Thoracic aorta (tissue), 2 donors: ENCODE results near the gene PRSS3. TPM values are rescaled to one million over a fixed set of nuclear protein-coding genes. Genes with fewer than 3 reads are reported as not detected.
A peak's percentile ranks its signal among the peaks of the same experiment; 100 is the strongest.
"Not testable (repeated sequence)": the region's sequence is repeated elsewhere in the genome, so short reads cannot be mapped to it uniquely, and the experiment has no call there.

ENCODE experiments used
- ATAC-seq: fragments of 150-250 bp; one replicate; pipeline ENCODE4 v1.8.0; 2017; ENCODE audit warnings: low read depth; ENCODE audit not compliant: insufficient number of reproducible peaks, low FRiP score
- DNase-seq: peaks from one replicate; pipeline ENCODE4 v3.0.0-alpha.2; 2020; ENCODE audit warnings: low spot score
- H3K27ac ChIP-seq, 2 donors: fragments of 200-600 bp; sonication (generic); 1 replicate in 1 of 2; 2 replicates in 1 of 2; pipeline ENCODE4 v1.5.1; 2016; ENCODE audit warnings: mild to moderate bottlenecking in 2 of 2, moderate library complexity in 2 of 2
- H3K27me3 ChIP-seq: fragments of 200-600 bp; sonication (generic); replicated peaks from 2 replicates; pipeline ENCODE4 v1.6.0; 2016; ENCODE audit warnings: mild to moderate bottlenecking; ENCODE audit not compliant: insufficient read depth
- H3K36me3 ChIP-seq: fragments of 200-600 bp; sonication (generic); one replicate; pipeline ENCODE4 v1.5.1; 2016
- H3K4me1 ChIP-seq, 2 donors: fragments of 200-600 bp; sonication (generic); 1 replicate in 1 of 2; 2 replicates in 1 of 2; pipeline versions ENCODE4 v1.5.1 to v1.6.0; 2016; ENCODE audit warnings: low read depth in 2 of 2, mild to moderate bottlenecking in 1 of 2; ENCODE audit not compliant: control insufficient read depth in 1 of 2
- H3K4me3 ChIP-seq: fragments of 200-600 bp; sonication (generic); 2 replicates; pipeline ENCODE4 v1.5.1; 2016; ENCODE audit warnings: mild to moderate bottlenecking
- H3K9me3 ChIP-seq: fragments of 200-600 bp; sonication (generic); 2 replicates; pipeline ENCODE4 v1.5.1; 2016
- total RNA-seq, 2 donors: library from RNA; depleted of rRNA; stranded (reverse); fragments of >200 nt; gene quantifications; one replicate each; pipeline versions ENCODE4 v1.1.0 to v1.2.3, GENCODE V29; 2016
- TF ChIP-seq, protein P1 (sequence below): fragments of 200-600 bp; sonication (generic); IDR thresholded peaks from one replicate; pipeline ENCODE4 v1.5.1; 2019; ENCODE audit warnings: antibody characterized with exemption

PRSS3 gene
- total RNA-seq, 2 donors from 2014 or later, result 1.1 TPM; not detected in 1

DNA sequence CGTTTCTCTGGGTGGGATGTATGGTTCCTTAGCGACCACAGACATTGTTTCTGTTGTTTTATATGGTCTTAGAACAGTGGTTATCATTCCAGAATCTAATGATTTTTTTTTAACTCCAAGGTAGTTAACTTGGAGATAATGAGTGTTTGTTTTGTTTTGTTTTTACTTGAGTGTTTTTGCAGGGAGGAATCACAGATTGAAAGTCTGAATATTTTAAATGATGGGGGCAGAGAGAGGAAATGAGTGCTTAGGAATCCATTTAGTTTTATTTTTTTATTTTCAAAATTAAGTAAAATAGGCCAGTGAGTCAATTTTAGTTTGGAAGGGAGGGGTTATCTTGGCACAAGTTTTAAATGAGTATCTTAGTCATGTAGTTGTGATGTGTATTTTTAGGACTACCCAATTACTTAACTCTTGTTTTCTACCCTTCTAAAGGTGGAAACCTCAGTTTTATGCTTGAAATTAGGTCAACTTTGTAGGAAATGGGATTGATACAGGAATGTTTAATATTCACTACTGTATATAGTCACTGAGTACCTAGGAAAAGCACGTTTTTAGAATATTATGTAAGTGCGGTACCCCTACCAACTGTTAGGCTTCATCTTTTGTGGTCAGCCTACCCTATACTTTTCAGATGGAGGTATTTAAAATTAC, 23.6 kb downstream of the PRSS3 start:
- DNase-seq (no peak), ATAC-seq (no peak)
- Histone ChIP-seq H3K27ac (peak overlapping the region; percentile 43 to 71), H3K36me3 (no peaks in the 10 kb centered on the region), H3K27me3 (no peaks in the 10 kb centered on the region), H3K9me3 (no peaks in the 10 kb centered on the region), H3K4me3 (peak overlapping the region; percentile 98), H3K4me1 (peaks cover 27 to 43% of the 10 kb centered on the region in 2 donors)
- TF ChIP-seq, protein P1, sequence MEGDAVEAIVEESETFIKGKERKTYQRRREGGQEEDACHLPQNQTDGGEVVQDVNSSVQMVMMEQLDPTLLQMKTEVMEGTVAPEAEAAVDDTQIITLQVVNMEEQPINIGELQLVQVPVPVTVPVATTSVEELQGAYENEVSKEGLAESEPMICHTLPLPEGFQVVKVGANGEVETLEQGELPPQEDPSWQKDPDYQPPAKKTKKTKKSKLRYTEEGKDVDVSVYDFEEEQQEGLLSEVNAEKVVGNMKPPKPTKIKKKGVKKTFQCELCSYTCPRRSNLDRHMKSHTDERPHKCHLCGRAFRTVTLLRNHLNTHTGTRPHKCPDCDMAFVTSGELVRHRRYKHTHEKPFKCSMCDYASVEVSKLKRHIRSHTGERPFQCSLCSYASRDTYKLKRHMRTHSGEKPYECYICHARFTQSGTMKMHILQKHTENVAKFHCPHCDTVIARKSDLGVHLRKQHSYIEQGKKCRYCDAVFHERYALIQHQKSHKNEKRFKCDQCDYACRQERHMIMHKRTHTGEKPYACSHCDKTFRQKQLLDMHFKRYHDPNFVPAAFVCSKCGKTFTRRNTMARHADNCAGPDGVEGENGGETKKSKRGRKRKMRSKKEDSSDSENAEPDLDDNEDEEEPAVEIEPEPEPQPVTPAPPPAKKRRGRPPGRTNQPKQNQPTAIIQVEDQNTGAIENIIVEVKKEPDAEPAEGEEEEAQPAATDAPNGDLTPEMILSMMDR, result no peak

DNA sequence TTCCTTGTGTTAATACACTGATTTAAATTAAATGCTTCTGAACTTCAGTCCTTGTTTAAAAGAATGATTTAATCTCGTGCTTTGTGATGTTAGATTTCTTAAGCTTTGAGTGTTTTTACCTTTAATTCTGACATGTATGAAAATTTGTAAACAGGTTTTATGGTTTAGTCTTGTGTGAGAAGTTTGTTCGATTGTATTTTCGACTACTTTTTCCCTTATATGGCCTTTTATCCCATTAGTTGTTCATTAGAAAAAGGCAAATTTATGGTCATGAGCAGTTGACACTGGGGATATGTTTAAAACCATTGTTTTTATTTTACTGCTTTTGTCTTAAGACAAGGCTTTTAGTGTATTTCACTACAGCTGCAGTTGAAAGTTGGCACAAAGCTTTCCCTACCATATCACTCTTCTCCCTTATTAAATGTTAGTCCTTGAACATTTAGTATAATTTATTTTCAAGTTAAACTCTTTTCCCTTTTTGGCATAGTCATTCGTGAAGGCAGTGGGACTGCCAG, 24.9 kb downstream of the PRSS3 start:
- peak overlapping the region in 1 of 2 donors; percentile 7 for H3K27ac ChIP-seq
- no peaks in the 10 kb centered on the region for H3K9me3 ChIP-seq
- H3K4me1 ChIP-seq, result peaks cover 24 to 43% of the 10 kb centered on the region in 2 donors

DNA sequence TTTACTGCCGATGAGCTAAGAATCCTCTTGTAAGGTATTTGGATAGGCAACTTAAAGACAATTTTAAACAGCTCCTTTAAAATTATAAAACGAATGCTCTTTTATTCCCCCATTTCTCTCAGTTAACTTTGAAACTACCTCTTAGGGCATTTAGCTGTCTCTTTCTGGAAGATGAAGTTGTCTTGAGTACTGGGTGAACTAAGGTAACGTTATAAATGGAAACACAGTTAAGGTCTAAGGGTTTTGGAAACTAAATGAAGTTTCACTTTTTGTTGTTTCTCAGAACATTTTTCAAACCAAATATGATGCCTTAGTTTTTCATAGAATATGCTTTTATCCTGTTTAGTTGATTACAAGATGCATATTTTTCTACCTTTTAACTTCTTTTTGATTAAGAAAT, 28.4 kb downstream of the PRSS3 start:
- Histone ChIP-seq H3K27ac (no peak overlapping the region), H3K36me3 (no peaks in the 10 kb centered on the region), H3K9me3 (no peaks in the 10 kb centered on the region), H3K27me3 (no peaks in the 10 kb centered on the region), H3K4me1 (peaks cover 24 to 43% of the 10 kb centered on the region in 2 donors), H3K4me3 (no peak overlapping the region)
- ATAC-seq (no peak), DNase-seq (no peak)
- TF ChIP-seq, protein P1, result no peak

More for the DNA sequence above, 24.9 kb downstream of the PRSS3 start:
- TF ChIP-seq, protein P1, result no peak
- ATAC-seq (no peak), DNase-seq (no peak)
- no peaks in the 10 kb centered on the region for H3K36me3 ChIP-seq
- peak overlapping the region; percentile 2 for H3K4me3 ChIP-seq
- no peaks in the 10 kb centered on the region for H3K27me3 ChIP-seq

DNA sequence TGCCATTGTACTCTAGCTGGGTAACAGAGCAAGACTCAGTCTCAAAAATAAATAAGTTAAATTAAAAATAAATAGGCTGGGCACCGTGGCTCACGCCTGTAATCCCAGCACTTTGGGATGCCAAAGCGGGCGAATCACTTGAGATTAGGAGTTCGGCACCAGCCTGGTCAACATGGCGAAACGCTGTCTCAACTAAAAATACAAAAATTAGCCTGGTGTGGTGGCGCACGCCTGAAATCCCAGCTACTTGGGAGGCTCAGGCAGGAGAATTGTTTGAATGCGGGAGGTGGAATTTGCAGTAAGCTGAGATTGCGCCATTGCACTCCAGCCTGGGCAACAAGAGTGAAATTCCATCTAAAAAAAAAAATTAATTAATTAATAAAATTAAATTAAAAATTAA, 31.9 kb downstream of the PRSS3 start:
- not testable (repeated sequence) for H3K4me3 ChIP-seq, DNase-seq, H3K36me3 ChIP-seq, H3K27me3 ChIP-seq, H3K9me3 ChIP-seq, ATAC-seq, H3K27ac ChIP-seq
- peaks cover 7 to 16% of the 10 kb centered on the region in 2 donors for H3K4me1 ChIP-seq

DNA sequence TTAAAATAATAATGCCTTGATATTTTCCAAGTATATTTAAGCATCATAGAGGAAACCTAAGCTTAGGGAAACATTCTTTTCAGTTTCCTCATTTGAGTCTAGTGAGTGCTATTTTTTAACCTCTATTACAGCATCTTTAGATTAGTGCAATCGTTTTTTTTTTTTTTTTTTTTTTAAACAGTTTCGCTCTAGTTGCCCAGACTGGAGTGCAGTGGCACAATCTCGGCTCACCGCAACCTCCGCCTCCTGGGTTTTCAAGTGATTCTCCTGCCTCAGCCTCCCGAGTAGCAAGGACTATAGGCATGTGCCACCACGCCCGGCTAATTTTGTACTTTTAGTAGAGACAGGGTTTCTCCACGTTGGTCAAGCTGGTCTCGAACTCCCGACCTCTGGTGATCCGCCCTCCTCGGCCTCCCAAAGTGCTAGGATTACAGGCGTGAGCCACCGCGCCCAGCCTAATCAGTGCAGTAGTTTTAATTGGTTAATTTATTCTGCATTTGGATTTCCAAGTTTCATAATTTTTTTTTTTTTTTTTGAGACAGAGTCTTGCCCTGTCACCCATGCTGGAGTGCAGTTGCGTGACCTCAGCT, 34.4 kb downstream of the PRSS3 start:
- not testable (repeated sequence) for H3K27ac ChIP-seq, H3K9me3 ChIP-seq, H3K36me3 ChIP-seq, H3K4me1 ChIP-seq, H3K27me3 ChIP-seq, H3K4me3 ChIP-seq, DNase-seq, ATAC-seq

DNA sequence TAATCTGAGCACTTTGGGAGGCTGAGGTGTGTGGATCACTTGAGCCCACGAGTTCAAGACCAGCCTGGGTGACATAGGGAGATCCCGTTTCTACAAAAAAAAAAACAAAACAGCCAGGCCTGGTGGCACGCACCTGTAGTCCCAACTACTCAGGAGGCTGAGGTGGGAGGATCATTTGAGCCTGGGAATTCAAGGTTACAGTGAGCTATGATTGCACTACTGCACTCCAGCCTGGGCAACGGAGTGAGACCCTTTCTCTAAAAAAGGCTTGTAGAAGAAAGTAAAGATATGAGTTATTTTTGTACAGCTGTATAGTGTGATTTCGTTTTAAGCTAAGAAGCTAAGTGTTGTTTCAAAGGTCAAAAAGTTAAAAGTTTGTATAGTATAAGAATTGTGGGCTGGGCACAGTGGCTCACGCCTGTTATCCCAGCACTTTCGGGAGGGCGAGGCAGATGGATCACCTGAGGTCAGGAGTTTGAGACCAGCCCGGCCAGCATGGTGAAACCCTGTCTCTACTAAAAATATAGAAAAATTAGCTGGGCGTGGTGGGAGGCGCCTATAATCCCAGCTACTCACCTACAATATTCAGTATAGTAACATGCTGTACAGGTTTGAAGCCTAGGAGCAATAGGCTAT, 40.4 kb downstream of the PRSS3 start:
- Histone ChIP-seq H3K27ac (peak overlapping the region; percentile 48 to 64), H3K4me3 (no peak overlapping the region), H3K9me3 (no peaks in the 10 kb centered on the region), H3K36me3 (no peaks in the 10 kb centered on the region), H3K27me3 (no peaks in the 10 kb centered on the region), H3K4me1 (peaks cover 11 to 34% of the 10 kb centered on the region in 2 donors)
- TF ChIP-seq, protein P1, result no peak
- DNase-seq (no peak), ATAC-seq (no peak)

DNA sequence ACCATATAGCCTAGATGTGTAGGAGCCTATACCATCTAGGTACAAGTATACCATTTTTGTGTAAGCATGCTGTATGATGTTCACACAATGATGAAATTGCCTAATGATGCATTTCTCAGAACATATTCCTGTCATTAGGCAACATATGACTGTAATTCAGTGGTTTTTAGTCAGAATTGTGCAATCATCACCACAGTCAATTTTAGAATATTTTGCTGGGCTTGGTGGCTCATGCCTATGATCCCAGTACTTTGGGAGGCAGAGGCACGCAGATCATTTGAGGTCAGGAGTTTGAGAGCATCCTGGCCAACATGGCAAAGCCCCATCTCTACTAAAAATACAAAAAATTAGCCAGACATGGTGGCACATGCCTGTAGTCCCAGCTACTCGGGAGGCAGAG, 40.9 kb downstream of the PRSS3 start:
- peak; percentile 17 for DNase-seq
- H3K9me3 ChIP-seq, H3K27me3 ChIP-seq, H3K4me3 ChIP-seq, H3K36me3 ChIP-seq: not testable (repeated sequence)
- Histone ChIP-seq H3K27ac (peak overlapping the region; percentile 48 to 64), H3K4me1 (peaks cover 11 to 39% of the 10 kb centered on the region in 2 donors)
- ATAC-seq, result peak; percentile 95
